ENCODE measurements around the gene MBD5. TPM values are rescaled to one million over a fixed set of nuclear protein-coding genes. Genes with fewer than 3 reads are reported as not detected.

The MBD5 gene
- polyA plus RNA-seq, 1 of the 3 experiments (the other 2 are of a cell fraction): 7.4 TPM

DNA sequence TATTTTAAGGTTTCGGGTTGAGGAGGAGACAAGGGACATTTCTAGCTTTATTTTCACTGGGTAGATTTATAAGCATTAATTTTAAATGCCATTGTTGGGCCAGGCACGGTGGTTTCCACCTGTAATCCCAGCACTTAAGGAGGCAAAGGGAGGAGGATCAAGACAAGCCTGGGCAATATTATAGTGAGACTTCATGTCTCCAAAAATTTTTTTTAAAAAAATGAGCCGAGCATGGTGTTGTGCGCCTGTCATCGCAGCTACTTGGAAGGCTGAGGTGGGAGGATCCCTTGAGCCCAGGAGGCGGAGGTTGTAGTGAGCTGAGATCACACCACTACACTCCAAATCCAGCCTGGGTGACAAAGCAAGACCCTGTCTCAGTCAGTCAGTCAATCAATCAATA lies 45.0 kb downstream of the MBD5 start:
- WGBS (ENCODE audit: low lambda C conversion rate): 98% methylated on average over 6 of the region's 6 CpGs
- Histone ChIP-seq H3K9me3 (no peaks in the 10 kb centered on the region), H3K9ac (no peak overlapping the region), H3K4me2 (no peak overlapping the region), H4K20me1 (ENCODE audit: insufficient read depth) (no peaks in the 10 kb centered on the region), H2AFZ (ENCODE audit: low read depth) (no peak overlapping the region), H3K4me1 (ENCODE audit: control insufficient read depth in 1 of 2, insufficient read depth in 2 of 2, low read depth in 1 of 2, low read length in 1 of 2) (no peaks in the 10 kb centered on the region; a peak in 1 of 4 replicates), H3F3A (replicated peaks; ENCODE audit: insufficient read depth) (no peaks in the 10 kb centered on the region), H3K9me2 (no peaks in the 10 kb centered on the region), H3K4me3 (ENCODE audit: low read depth in 2 of 2, low read length in 1 of 2) (no peak overlapping the region), H3K27me3 (ENCODE audit: insufficient read depth) (no peaks in the 10 kb centered on the region), H3K36me3 (replicated peaks in 1 of 2; ENCODE audit: control insufficient read depth in 1 of 2, insufficient read depth in 2 of 2, low read length in 1 of 2) (peaks cover 0 to 5% of the 10 kb centered on the region in 2 experiments), H3K79me2 (ENCODE audit: insufficient read depth) (no peaks in the 10 kb centered on the region), H3K27ac (ENCODE audit: low read depth in 2 of 2, low read length in 1 of 2) (no peak overlapping the region)
- CTCF ChIA-PET: no interaction called here
- POLR2A ChIA-PET: no interaction called here
- no peak for DNase-seq
- TF ChIP-seq USF2 (IDR thresholded peaks at IDR 0.05; ENCODE audit: borderline replicate concordance, low read depth, low read length) (no peak), NRF1 (IDR thresholded peaks at IDR 0.05; ENCODE audit: low read depth, low read length) (no peak), TEAD4 (IDR thresholded peaks at IDR 0.05; ENCODE audit: borderline replicate concordance, insufficient read depth) (no peak), RCOR1 (IDR thresholded peaks at IDR 0.05; ENCODE audit: low read length) (no peak), NFIC (IDR thresholded peaks at IDR 0.05; ENCODE audit: borderline replicate concordance) (no peak), CHD2 (IDR thresholded peaks at IDR 0.05; ENCODE audit: low read length, partially characterized antibody) (no peak), GABPA (IDR thresholded peaks at IDR 0.05; ENCODE audit: low read depth) (no peak), FOSL2 (IDR thresholded peaks at IDR 0.05; ENCODE audit: borderline replicate concordance, low read depth) (no peak), USF1 (IDR thresholded peaks at IDR 0.05; ENCODE audit: borderline replicate concordance, low read depth) (no peak)
- TF ChIP-seq, protein P1, sequence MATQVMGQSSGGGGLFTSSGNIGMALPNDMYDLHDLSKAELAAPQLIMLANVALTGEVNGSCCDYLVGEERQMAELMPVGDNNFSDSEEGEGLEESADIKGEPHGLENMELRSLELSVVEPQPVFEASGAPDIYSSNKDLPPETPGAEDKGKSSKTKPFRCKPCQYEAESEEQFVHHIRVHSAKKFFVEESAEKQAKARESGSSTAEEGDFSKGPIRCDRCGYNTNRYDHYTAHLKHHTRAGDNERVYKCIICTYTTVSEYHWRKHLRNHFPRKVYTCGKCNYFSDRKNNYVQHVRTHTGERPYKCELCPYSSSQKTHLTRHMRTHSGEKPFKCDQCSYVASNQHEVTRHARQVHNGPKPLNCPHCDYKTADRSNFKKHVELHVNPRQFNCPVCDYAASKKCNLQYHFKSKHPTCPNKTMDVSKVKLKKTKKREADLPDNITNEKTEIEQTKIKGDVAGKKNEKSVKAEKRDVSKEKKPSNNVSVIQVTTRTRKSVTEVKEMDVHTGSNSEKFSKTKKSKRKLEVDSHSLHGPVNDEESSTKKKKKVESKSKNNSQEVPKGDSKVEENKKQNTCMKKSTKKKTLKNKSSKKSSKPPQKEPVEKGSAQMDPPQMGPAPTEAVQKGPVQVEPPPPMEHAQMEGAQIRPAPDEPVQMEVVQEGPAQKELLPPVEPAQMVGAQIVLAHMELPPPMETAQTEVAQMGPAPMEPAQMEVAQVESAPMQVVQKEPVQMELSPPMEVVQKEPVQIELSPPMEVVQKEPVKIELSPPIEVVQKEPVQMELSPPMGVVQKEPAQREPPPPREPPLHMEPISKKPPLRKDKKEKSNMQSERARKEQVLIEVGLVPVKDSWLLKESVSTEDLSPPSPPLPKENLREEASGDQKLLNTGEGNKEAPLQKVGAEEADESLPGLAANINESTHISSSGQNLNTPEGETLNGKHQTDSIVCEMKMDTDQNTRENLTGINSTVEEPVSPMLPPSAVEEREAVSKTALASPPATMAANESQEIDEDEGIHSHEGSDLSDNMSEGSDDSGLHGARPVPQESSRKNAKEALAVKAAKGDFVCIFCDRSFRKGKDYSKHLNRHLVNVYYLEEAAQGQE (IDR thresholded peaks at IDR 0.05; ENCODE audit: low read depth, low read length): no peak

GRCh38 chr2:148067801-148068200 lies 46.9 kb downstream of the MBD5 start:
- CTCF ChIA-PET: interaction anchor here (1.0 to 1.4 kb wide), 2 partner anchors 9 to 50 kb away, joined by 4 read pairs; no protein-coding TSS in a partner anchor
- H3F3A ChIP-seq (replicated peaks; ENCODE audit: insufficient read depth): no peaks in the 10 kb centered on the region
- no peak overlapping the region for H3K4me2 ChIP-seq
- H3K9me3 ChIP-seq: no peaks in the 10 kb centered on the region
- H3K9ac ChIP-seq: no peak overlapping the region
- H3K27me3 ChIP-seq (ENCODE audit: insufficient read depth): no peaks in the 10 kb centered on the region
- H3K4me3 ChIP-seq (ENCODE audit: low read depth in 2 of 2, low read length in 1 of 2): no peak overlapping the region
- H2AFZ ChIP-seq (ENCODE audit: low read depth): no peak overlapping the region
- POLR2A ChIA-PET: no interaction called here
- no peaks in the 10 kb centered on the region; a peak in 1 of 4 replicates for H3K4me1 ChIP-seq (ENCODE audit: control insufficient read depth in 1 of 2, insufficient read depth in 2 of 2, low read depth in 1 of 2, low read length in 1 of 2)
- 100% methylated on average over 1 of the region's 1 CpG for WGBS (ENCODE audit: low lambda C conversion rate)
- no peaks in the 10 kb centered on the region for H4K20me1 ChIP-seq (ENCODE audit: insufficient read depth)
- H3K9me2 ChIP-seq: no peaks in the 10 kb centered on the region
- H3K27ac ChIP-seq (ENCODE audit: low read depth in 2 of 2, low read length in 1 of 2): no peak overlapping the region
- H3K36me3 ChIP-seq (replicated peaks in 1 of 2; ENCODE audit: control insufficient read depth in 1 of 2, insufficient read depth in 2 of 2, low read length in 1 of 2): no peaks in the 10 kb centered on the region
- H3K79me2 ChIP-seq (ENCODE audit: insufficient read depth): no peaks in the 10 kb centered on the region
- DNase-seq: no peak
- TF ChIP-seq SIN3A (IDR thresholded peaks at IDR 0.05; ENCODE audit: borderline replicate concordance, low read depth, low read length) (no peak), ELF1 (IDR thresholded peaks at IDR 0.05) (no peak), FOXM1 (IDR thresholded peaks at IDR 0.05; ENCODE audit: low read depth) (no peak), FOXJ3 (CRISPR knock-in tag; IDR thresholded peaks at IDR 0.05) (no peak), GABPA (IDR thresholded peaks at IDR 0.05; ENCODE audit: low read depth) (no peak)
- TF ChIP-seq, protein P2, sequence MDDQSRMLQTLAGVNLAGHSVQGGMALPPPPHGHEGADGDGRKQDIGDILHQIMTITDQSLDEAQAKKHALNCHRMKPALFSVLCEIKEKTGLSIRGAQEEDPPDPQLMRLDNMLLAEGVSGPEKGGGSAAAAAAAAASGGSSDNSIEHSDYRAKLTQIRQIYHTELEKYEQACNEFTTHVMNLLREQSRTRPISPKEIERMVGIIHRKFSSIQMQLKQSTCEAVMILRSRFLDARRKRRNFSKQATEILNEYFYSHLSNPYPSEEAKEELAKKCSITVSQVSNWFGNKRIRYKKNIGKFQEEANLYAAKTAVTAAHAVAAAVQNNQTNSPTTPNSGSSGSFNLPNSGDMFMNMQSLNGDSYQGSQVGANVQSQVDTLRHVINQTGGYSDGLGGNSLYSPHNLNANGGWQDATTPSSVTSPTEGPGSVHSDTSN (IDR thresholded peaks at IDR 0.05): no peak
- TF ChIP-seq, protein P1 (IDR thresholded peaks at IDR 0.05; ENCODE audit: low read depth, low read length): no peak
- TF ChIP-seq, protein P3, sequence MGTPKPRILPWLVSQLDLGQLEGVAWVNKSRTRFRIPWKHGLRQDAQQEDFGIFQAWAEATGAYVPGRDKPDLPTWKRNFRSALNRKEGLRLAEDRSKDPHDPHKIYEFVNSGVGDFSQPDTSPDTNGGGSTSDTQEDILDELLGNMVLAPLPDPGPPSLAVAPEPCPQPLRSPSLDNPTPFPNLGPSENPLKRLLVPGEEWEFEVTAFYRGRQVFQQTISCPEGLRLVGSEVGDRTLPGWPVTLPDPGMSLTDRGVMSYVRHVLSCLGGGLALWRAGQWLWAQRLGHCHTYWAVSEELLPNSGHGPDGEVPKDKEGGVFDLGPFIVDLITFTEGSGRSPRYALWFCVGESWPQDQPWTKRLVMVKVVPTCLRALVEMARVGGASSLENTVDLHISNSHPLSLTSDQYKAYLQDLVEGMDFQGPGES (IDR thresholded peaks at IDR 0.05; ENCODE audit: low read depth, low read length): no peak

Data from SK-N-SH (cell line).